COR-L47 (cell line): ENCODE results near the gene ATXN1.

Source experiments
- DNase-seq: peaks from one replicate; lab custom pipeline; 2025; lab: John Stamatoyannopoulos, UW

ATXN1 gene

DNA sequence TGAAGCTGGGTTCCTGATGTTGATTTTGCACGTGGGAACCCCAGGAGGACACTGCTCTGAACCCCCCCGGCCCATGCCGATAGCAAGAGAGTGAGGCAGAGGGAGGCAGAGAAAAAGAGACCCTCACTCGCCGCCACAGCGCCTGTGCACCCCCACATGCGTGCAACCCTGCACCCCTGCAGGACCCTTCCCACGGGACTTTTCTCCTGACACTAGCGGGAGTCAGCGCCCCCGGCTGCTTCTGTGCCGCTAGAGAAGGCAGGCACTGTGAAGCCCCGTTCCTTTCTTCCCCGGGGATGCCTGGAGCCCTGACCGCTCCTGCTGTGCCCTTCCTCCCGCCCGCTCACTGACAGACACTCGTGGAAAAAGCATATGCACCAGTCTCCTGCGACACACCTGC is 455.5 kb downstream of the ATXN1 start:
- no peak for DNase-seq

DNA sequence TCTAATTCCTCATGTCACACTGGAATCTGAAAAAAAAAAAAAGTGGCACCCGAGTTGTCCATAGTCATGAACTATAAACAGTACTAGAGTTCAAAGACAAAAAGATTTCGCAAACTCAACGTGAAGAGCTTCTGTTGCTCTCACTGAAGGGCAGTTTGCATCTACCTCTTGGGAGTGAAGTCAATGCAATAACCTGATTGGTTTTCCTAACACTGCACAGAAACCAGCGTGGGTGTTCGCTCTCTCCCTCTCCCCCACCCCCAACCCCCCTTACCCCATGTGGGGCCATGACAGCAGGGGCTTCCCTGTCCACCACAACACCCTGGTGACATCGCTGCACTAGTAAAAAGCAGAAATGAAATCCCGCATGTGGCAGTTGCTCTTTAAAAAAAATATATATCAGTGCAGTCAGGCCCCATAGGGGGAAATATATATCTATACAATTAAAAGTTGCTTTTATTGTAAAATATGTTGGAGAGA is 456.0 kb downstream of the ATXN1 start:
- DNase-seq, result no peak

DNA sequence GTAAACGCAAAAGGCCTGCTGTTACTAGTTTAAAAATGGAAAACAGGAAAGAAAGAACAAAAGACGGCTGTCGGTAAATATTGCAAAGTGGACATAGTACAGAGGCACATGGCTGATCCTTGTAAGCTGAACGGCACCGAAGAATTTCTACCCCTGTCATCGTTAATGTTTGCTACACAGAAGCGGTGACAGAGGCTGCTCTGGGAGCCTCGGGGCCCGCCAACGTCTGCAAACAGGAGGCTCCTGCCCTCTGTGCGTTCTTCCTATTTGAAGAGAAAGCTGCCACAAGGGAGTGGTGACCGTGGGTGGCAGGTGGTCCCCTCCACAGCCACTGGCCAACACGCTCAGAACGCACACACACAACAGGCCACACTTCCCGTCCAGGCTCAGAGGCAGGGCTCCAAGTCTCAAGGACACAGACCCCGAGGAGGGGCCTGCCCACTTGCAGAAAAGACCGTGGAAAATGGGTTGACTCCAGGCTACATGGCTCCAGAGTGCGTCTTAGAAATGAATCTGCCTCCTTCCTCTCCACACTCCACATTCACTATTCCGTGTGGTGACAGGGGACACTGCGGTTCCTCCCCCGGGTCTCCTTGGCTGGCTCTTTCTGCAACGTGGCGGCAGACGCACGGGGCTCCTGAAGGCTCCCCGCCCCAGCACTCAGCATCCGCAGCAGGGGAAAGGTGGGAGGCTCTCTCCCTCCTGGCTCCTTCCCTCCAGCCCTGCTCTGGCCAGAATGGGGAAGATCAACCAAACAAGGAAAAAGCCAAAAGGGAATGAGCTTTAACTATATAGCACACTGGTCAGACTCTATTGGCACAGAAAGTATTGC is 458.3 kb downstream of the ATXN1 start:
- DNase-seq, result no peak

DNA sequence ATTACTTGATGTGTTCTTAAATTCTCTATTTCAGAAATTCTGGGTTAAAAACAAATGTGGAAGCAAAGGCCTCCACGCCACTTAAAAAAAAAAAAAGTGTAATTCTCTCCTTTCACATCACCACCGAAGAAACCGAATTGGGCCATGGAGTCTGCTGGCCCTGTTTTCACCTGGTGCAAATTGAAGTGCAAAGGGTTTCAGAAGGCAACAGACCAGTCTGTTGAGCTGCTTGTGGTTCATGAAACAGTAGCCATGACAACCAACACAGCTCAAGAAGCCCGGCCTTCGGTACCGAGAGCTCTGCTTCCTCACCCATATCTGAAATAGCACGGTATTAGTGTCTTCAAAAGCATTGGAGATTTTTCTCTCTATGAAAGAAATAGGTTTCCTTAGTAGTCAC is 459.7 kb downstream of the ATXN1 start:
- no peak for DNase-seq

DNA sequence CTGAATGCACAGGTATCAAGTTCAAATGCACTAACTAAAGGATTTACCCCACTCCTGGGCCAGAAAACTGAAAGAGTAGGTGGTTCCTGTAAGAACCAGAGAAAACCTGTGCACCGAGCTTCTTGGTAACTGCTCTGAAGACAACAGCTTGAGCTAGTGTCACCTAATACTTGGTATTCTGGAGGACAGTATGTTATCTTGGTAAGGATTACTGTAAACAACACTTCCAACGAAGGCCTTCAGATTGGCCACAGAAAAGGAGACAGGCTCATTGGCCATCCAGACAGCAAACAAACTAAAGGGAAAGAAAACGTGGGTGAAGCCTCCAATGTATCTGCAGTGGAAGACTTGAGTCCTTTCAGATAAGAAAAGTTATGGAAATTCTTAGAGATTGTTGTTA is 461.4 kb downstream of the ATXN1 start:
- DNase-seq, result no peak

DNA sequence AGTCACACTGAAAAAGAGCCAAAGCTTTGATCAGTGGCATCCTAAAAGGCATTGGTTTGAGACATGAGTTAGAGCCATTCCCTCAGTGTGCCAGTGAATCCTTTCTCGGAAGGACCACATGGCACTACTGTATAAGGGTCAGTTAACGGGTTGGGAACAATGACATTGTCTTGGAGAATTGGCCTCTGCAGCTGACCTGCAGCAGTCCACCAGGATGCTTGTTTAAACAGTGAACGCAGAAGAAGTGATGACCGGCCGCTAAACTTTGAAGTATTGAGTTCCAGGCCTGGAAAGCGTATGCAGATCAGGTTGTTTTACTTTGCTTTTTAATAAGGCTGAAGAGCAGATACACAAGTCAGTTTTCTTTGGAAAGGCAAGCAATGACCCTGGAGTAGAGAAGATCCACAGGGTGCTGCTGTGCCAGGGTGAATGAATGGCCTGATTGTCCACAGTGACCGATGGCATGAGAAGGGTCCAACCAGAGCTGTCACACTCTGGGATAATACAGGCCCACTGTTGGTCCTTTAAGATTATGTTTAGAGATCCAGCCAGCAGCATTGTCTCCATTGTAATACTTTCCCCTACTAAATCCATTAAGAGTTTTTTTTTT is 465.1 kb downstream of the ATXN1 start:
- no peak for DNase-seq

DNA sequence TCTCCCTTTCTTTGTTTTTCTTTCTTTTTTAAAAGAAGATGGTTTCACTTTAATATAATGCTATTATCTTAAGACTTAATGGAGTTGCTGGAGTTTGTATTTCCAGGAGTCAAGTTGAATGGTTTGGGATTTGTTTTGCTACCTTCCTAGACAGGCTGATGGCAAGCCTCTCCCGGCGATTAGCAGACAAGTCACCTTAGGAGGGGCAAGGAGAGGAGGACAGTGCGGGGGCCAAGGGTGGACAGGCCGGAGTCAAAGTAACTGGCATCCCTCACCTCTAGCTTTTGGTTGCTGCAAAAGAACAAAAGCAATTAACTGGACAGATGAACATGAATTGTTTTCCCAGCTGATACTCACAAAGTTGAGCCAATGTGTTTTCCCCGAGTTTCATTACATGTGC is 465.8 kb downstream of the ATXN1 start:
- no peak for DNase-seq

DNA sequence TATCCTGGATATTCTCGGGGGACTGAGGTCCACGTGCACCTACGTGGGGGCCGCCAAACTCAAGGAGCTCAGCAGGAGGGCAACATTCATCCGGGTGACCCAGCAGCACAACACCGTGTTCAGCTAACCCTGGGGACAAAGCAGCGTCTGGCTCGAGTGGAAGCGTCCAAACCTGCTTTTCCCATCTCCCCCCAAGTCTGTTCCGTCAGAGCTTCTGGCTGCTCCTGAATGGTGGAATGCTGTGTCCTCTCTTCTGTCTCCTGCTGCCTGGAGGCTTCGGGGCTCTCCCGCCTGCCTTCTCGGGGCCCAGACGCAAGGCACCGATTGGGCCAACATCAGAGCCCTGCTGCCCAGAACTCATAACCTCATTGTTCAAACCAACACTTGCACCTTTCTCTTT is 466.2 kb downstream of the ATXN1 start:
- DNase-seq, result no peak

DNA sequence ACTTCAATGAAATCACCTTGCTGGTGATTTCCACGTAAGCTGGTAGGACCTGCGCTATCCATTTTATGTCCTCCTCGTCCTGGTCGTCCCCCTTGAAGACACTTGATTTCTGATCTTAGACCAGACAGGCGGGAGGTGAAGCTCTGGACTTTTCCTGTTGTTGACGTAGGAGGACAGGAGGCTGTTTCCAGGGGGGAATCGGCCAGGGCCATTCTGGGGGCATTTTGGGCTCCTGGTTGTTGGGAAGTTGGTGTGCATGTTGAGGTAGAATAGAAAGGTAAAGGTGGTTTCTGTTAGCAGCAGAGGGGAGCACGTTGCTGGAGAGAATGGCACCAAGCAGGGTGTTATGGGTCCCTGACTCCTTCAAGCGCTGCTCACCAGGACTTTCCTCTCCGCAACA is 466.9 kb downstream of the ATXN1 start:
- no peak for DNase-seq

DNA sequence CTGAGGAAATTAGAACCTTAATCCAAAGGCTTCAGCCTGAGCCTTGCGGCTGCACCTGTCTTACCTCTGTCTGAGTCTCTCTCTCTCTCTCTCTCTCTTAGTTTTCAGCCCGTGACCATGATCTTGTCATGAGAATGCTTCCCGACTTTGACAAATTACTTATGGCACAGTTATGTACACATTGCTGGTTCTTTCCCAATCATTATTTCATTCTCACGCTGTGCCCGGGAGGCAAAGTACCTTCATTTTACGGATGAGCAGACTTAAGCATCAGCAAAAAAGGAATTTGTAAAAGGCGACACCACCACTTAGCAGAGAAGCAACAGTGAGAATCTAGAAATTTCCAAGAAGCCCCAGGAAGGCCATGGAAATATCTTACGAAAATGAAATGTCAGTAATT is 468.3 kb downstream of the ATXN1 start:
- DNase-seq, result no peak

DNA sequence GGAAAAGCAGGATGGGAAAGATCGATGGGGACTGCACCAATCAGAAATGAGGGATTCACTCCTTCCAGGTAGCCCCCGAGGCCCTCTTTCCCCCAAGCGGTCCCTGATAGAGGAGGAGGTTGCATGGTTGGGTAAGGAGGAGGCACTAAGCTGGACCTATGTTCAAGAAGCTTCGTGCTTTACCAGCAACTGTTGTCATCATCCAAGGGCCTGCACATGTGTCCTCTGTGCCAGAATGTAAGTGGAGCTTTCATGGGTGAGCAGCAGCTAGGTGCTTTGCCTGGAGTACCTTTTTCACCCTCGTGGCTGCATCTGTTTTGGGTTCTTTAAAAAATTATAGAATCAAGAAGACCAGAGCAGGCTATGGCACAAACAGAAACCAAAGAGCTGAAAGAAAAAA is 468.8 kb downstream of the ATXN1 start:
- no peak for DNase-seq

DNA sequence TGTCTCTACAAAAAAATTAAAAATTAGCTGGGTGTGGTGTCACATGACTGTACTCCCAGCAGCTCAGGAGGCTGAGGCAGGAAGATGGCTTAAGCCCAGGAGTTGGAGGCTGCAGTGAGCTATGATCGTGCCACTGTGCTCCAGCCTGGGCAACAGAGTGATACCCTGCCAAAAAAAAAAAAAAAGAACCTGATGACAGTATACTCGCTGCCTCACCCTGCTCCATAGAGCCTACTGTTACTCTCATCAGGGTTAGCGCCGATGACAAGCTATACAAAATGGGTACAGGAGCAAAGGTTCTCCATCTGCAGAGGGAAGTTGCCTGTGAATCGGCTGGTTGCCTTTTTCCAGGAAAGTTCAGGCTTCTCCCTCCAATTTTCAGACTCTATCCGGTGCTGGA is 469.5 kb downstream of the ATXN1 start:
- DNase-seq, result no peak

DNA sequence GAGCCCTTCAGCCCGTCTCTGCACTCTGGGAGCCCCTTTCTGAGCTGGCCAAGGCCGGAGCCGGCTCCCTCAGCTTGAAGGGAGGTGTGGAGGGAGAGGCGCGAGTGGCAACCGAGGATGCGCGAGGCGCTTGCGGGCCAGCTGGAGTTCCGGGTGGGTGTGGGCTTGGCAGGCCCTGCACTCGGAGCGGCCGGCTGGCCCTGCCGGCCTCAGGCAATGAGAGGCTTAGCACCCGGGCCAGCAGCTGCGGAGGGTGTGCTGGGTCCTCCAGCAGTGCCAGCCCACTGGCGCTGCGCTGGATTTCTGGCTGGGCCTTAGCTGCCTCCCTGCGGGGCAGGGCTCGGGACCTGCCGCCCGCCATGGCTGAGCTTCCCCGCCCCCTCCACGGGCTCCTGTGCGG is 473.1 kb downstream of the ATXN1 start:
- DNase-seq, result no peak

DNA sequence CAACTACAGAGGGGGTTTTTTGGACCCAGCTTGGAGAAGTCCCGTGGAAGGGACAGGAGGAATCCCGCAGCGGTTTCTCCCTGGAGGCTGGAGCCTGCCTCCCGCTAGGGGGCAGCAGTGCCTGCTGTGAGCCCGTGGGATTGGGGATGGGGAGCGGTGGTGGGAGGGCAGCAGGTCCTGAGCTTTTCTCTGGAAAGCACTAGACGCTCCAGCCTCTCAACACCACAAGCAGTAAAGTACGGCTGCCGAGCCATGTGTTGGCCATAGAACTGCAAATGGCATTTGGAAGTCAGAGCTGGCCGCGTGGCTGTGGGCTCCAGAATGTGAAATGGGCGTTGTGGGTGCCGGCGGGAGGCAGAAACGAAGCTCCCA is 475.1 kb downstream of the ATXN1 start:
- no peak for DNase-seq

DNA sequence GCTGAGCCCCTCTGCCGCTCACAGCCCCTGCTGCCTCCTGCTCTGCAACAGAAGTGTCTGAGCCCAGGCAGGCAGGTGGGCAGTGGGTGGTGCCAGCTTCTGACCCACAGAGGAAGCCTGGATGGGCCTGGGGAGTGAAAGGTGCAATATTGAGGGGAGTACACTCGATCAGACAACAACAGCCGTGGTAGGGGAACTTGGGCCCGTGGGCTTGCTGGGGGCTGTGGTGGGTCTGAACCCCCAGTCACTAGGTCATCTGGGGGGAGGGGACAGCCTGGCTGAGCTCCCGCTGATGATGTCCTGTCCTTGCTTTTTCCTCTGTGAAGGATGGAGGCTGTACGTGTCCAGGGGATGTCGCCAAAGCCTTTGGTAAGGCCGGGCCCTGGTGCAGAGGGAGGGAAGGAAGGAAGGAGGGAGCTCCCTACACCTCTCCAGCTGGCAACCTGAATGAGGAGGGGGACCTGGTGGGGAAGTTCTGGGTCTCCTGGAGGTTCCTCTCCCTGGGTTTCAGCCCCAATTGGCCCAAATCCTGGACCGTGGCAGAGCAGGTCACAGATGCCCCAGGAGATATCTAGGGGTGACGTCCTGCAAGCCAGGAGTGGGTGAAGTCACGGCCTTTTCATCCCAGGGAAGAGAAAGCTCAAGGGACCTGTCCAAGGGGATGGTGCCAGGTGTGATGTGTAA is 475.7 kb downstream of the ATXN1 start:
- DNase-seq, result no peak

DNA sequence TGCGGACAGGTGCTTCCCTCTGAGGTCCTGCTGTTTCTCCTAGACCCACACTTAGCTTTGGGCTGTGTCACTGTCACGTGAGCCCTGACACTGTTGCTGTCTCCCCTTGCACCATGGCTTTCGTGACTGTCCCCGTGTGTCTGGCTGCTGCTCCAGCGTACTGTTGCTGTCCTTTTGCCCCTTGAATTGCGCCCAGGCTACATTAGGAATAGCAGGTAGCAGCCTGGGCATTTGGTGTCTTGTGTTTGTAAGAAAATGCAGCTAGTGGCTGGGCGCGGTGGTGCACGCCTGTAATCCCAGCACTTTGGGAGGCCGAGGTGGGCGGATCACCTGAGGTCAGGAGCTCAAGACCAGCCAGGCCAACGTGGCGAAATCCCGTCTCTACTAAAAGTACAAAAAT is 476.8 kb downstream of the ATXN1 start:
- no peak for DNase-seq

DNA sequence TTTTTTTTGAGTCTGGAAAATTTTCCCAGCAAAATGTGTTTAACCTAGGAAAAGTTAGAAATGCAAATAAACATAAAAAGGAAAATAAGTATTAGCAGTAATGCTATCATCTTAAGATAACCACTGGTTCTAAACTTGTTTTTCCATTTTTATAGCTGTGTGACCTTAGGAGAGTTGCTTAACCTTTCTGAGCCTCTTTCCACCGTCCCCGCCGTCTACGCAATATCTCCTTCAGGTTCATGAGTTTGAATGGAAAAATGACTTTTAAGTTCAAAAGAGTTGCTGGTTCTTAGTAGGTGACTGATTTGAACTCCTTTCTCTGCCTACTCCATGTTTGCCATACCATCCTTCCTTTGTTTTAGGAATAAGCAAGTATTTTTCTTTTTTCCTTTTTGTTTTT is 478.9 kb downstream of the ATXN1 start:
- no peak for DNase-seq

DNA sequence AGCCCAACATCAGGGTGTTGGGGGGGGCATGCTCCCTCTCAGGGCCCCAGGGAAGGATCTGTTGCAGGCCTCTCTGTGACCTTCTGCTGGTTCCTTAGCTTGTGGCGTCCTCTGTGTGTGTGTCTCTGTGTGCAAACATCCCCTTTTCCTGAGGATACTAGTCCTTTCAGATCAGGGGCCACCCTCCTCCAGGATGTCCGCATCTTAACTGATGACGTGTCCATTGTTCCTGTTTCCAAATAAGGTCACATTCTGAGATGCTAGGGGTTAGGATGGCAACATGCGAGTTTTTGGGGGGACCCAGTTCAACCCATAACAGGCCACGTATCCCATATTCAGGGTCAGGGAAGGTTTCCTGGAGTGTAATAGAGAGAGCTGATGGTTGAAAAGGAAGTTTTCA is 482.0 kb downstream of the ATXN1 start:
- DNase-seq, result no peak

DNA sequence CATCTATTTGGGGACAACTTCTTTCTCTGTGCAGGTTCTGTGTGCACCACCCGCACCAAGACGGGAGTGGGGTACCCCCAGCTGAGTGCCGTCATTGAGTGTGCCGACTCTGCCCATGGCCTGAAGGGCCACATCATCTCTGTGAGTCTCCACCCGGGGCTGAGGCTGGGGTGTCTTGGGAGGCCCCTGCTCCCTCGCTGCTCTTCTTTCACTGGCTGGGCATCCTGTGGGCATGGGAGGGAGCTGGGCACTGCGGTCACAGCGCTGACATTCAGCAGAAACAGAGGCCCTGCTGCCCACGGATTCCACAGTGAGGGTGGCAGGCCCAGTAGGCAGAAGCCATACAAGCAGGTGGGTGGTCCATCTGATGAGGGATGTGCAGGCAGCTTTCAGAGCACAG is 482.5 kb downstream of the ATXN1 start:
- no peak for DNase-seq

DNA sequence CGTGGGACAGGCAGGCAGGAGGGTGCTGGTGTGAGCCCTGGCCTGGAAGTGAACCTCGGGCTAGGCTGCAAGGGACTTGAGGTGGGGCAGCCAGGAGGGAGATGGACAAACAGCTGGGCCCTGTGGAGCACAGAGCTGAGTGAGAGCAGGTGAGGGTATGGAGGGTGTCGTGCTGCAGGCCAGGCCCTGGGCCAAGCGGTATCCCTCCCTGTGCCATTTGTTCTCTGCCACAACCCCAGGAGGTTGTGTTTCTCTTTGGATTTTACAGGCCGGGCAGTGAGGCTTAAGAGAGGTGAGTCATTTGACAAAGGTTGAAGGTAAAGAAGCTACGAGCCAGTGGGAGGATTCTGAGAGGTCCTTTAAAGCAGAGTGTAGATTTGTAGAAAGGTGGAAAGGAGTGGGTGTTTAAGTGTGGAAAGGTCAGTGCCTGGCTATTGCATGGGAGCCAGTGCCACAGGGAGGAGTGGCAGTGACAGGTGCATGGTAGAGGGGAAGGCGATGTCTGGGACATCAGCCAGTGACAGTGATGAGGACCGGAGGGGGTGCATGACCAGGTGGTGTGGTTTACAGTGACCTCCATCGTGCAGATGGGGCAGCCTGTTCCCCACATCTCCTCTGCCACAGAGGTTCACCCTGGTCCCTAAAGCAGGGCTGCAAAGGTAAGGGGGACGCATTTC is 483.1 kb downstream of the ATXN1 start:
- no peak for DNase-seq

DNA sequence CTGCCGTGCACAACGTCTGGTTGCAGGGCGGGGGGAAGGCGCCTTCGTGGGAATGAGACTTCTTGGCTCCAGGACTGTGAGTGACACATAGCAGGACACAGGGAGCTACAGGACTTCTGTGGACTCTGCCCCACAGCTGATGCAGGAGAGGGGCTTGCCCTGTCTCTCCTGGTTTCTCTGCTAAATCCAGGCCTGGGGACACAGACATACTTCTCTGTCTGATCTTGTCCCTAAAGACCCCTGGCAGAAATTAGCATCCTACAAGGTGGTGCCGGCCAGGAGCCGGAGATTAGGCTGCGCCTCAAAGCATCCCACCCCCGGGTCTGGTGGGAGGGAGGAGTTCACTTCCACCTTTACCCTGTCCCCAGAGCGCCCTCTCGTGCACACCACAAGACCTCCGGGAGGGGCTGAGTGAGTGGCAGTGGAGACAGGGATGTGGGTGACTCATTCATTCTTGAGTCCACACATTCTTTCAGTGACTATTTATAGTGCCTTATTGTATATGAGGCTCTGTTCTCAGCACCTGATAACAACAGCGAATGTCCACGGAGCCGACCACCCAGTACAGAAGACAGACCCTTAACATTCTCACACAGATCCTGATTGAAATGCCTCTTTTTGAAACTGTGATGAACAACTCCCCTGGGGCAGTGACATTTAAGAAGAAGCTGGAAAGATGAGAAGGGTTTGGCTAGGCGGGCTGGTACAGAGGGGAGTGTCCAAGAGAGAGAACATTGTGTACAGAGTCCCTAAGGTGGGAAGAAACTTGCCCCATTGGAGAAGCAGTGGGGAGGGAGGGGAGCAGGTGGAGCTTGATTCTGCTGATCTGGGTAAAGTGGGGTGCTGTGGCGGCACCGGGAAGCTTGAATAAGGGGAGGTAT is 483.9 kb downstream of the ATXN1 start:
- DNase-seq, result no peak
